ENCODE results near the gene SLC6A20.

Gene SLC6A20

GRCh38 chr3:45795882-45796765, at the start of gene SLC6A20:
TSS of gene SLC6A20 (minus strand) at chr3:45796536. CDS start at chr3:45796419, 117 bp downstream.
- no CpG with 5 or more reads among the region's 91 CpGs for WGBS (ENCODE audit: insufficient coverage, insufficient read length)

GRCh38 chr3:45844616-45845015, 48.3 kb upstream of the SLC6A20 start:
- Histone ChIP-seq H3K9me3 (ENCODE audit: control insufficient read depth, insufficient read depth, low read length) (no peaks in the 10 kb centered on the region), H3K4me3 (ENCODE audit: low read length) (no peak overlapping the region), H3K27ac (ENCODE audit: low read length) (no peak overlapping the region), H3K4me1 (ENCODE audit: control insufficient read depth, insufficient read depth, low read length) (no peaks in the 10 kb centered on the region; the same call in 1 of the 2 replicates), H3K27me3 (ENCODE audit: control insufficient read depth, insufficient read depth, low read length) (0 out of 2 replicates have a peak, but pooled peaks cover 1% of the 10 kb centered on the region), H3K36me3 (ENCODE audit: control insufficient read depth, insufficient read depth, low read length) (no peaks in the 10 kb centered on the region)
- no CpG with 5 or more reads among the region's 1 CpG for WGBS (ENCODE audit: insufficient coverage, insufficient read length)
- no peak for DNase-seq (ENCODE audit: low read depth, low spot score)

More at GRCh38 chr3:45795882-45796765, at the start of gene SLC6A20:
- no peak within 1 kb of the TSS for H3K27ac ChIP-seq (ENCODE audit: low read length)
- peaks cover 32% of the 10 kb centered on the region for H3K27me3 ChIP-seq (ENCODE audit: control insufficient read depth, insufficient read depth, low read length)
- H3K4me1 ChIP-seq (ENCODE audit: control insufficient read depth, insufficient read depth, low read length): no peaks in the 10 kb centered on the region
- H3K9me3 ChIP-seq (ENCODE audit: control insufficient read depth, insufficient read depth, low read length): no peaks in the 10 kb centered on the region
- DNase-seq (ENCODE audit: low read depth, low spot score): no peak
- H3K4me3 ChIP-seq (ENCODE audit: low read length): peak within 1 kb of the TSS; percentile 79
- H3K36me3 ChIP-seq (ENCODE audit: control insufficient read depth, insufficient read depth, low read length): no peaks in the 10 kb centered on the region

GRCh38 chr3:45842851-45843625, 46.7 kb upstream of the SLC6A20 start:
- no peaks in the 10 kb centered on the region for H3K9me3 ChIP-seq (ENCODE audit: control insufficient read depth, insufficient read depth, low read length)
- H3K27ac ChIP-seq (ENCODE audit: low read length): no peak overlapping the region
- no peak for DNase-seq (ENCODE audit: low read depth, low spot score)
- H3K36me3 ChIP-seq (ENCODE audit: control insufficient read depth, insufficient read depth, low read length): no peaks in the 10 kb centered on the region
- H3K27me3 ChIP-seq (ENCODE audit: control insufficient read depth, insufficient read depth, low read length): 0 out of 2 replicates have a peak, but pooled peaks cover 1% of the 10 kb centered on the region
- WGBS (ENCODE audit: insufficient coverage, insufficient read length): no CpG with 5 or more reads among the region's 9 CpGs
- no peak overlapping the region for H3K4me3 ChIP-seq (ENCODE audit: low read length)
- no peaks in the 10 kb centered on the region; the same call in 1 of the 2 replicates for H3K4me1 ChIP-seq (ENCODE audit: control insufficient read depth, insufficient read depth, low read length)

GRCh38 chr3:45841757-45842491, 45.6 kb upstream of the SLC6A20 start, which contains the start of gene LZTFL1:
TSS of gene LZTFL1 (minus strand) at chr3:45842119. CDS start at chr3:45841991, 128 bp downstream.
- no peak within 1 kb of the TSS for H3K27ac ChIP-seq (ENCODE audit: low read length)
- no peaks in the 10 kb centered on the region for H3K36me3 ChIP-seq (ENCODE audit: control insufficient read depth, insufficient read depth, low read length)
- peak within 1 kb of the TSS; percentile 60; the same call in 1 of the 2 replicates for H3K4me3 ChIP-seq (ENCODE audit: low read length)
- H3K9me3 ChIP-seq (ENCODE audit: control insufficient read depth, insufficient read depth, low read length): no peaks in the 10 kb centered on the region
- H3K27me3 ChIP-seq (ENCODE audit: control insufficient read depth, insufficient read depth, low read length): no peaks in the 10 kb centered on the region
- peak; percentile 93 for DNase-seq (ENCODE audit: low read depth, low spot score)
- WGBS (ENCODE audit: insufficient coverage, insufficient read length): no CpG with 5 or more reads among the region's 49 CpGs
- no peaks in the 10 kb centered on the region; the same call in 1 of the 2 replicates for H3K4me1 ChIP-seq (ENCODE audit: control insufficient read depth, insufficient read depth, low read length)

GRCh38 chr3:45841420-45841756, 45.1 kb upstream of the SLC6A20 start:
- H3K27ac ChIP-seq (ENCODE audit: low read length): no peak overlapping the region
- H3K4me3 ChIP-seq (ENCODE audit: low read length): peak overlapping the region; percentile 60; the same call in 1 of the 2 replicates
- no peaks in the 10 kb centered on the region for H3K9me3 ChIP-seq (ENCODE audit: control insufficient read depth, insufficient read depth, low read length)
- WGBS (ENCODE audit: insufficient coverage, insufficient read length): no CpG with 5 or more reads among the region's 15 CpGs
- H3K4me1 ChIP-seq (ENCODE audit: control insufficient read depth, insufficient read depth, low read length): no peaks in the 10 kb centered on the region; the same call in 1 of the 2 replicates
- no peaks in the 10 kb centered on the region for H3K36me3 ChIP-seq (ENCODE audit: control insufficient read depth, insufficient read depth, low read length)
- no peaks in the 10 kb centered on the region for H3K27me3 ChIP-seq (ENCODE audit: control insufficient read depth, insufficient read depth, low read length)
- DNase-seq (ENCODE audit: low read depth, low spot score): no peak

GRCh38 chr3:45838466-45838865, 42.1 kb upstream of the SLC6A20 start:
- Histone ChIP-seq H3K4me1 (ENCODE audit: control insufficient read depth, insufficient read depth, low read length) (no peaks in the 10 kb centered on the region; the same call in 1 of the 2 replicates), H3K36me3 (ENCODE audit: control insufficient read depth, insufficient read depth, low read length) (no peaks in the 10 kb centered on the region), H3K27me3 (ENCODE audit: control insufficient read depth, insufficient read depth, low read length) (no peaks in the 10 kb centered on the region), H3K4me3 (ENCODE audit: low read length) (no peak overlapping the region), H3K9me3 (ENCODE audit: control insufficient read depth, insufficient read depth, low read length) (no peaks in the 10 kb centered on the region), H3K27ac (ENCODE audit: low read length) (no peak overlapping the region)
- WGBS (ENCODE audit: insufficient coverage, insufficient read length): no CpG with 5 or more reads among the region's 1 CpG
- no peak for DNase-seq (ENCODE audit: low read depth, low spot score)

GRCh38 chr3:45832699-45833098, 36.4 kb upstream of the SLC6A20 start:
- H3K4me1 ChIP-seq (ENCODE audit: control insufficient read depth, insufficient read depth, low read length): no peaks in the 10 kb centered on the region
- no peaks in the 10 kb centered on the region for H3K9me3 ChIP-seq (ENCODE audit: control insufficient read depth, insufficient read depth, low read length)
- H3K4me3 ChIP-seq (ENCODE audit: low read length): no peak overlapping the region
- H3K27ac ChIP-seq (ENCODE audit: low read length): no peak overlapping the region
- WGBS (ENCODE audit: insufficient coverage, insufficient read length): 100% methylated on average over 3 of the region's 5 CpGs
- no peaks in the 10 kb centered on the region; the same call in 1 of the 2 replicates for H3K36me3 ChIP-seq (ENCODE audit: control insufficient read depth, insufficient read depth, low read length)
- no peak for DNase-seq (ENCODE audit: low read depth, low spot score)
- no peaks in the 10 kb centered on the region for H3K27me3 ChIP-seq (ENCODE audit: control insufficient read depth, insufficient read depth, low read length)

- Histone ChIP-seq H3K4me3 (ENCODE audit: low read length) (no peak overlapping the region), H3K27ac (ENCODE audit: low read length) (no peak overlapping the region), H3K4me1 (ENCODE audit: control insufficient read depth, insufficient read depth, low read length) (no peaks in the 10 kb centered on the region), H3K36me3 (ENCODE audit: control insufficient read depth, insufficient read depth, low read length) (no peaks in the 10 kb centered on the region; the same call in 1 of the 2 replicates), H3K27me3 (ENCODE audit: control insufficient read depth, insufficient read depth, low read length) (no peaks in the 10 kb centered on the region), H3K9me3 (ENCODE audit: control insufficient read depth, insufficient read depth, low read length) (no peaks in the 10 kb centered on the region)
- no peak for DNase-seq (ENCODE audit: low read depth, low spot score)
- WGBS (ENCODE audit: insufficient coverage, insufficient read length): no CpG with 5 or more reads among the region's 5 CpGs
Observed at GRCh38 chr3:45830121-45830520, 33.8 kb upstream of the SLC6A20 start.

GRCh38 chr3:45826908-45827307, 30.6 kb upstream of the SLC6A20 start:
- Histone ChIP-seq H3K36me3 (ENCODE audit: control insufficient read depth, insufficient read depth, low read length) (no peaks in the 10 kb centered on the region; the same call in 1 of the 2 replicates), H3K27me3 (ENCODE audit: control insufficient read depth, insufficient read depth, low read length) (no peaks in the 10 kb centered on the region), H3K27ac (ENCODE audit: low read length) (no peak overlapping the region), H3K4me1 (ENCODE audit: control insufficient read depth, insufficient read depth, low read length) (no peaks in the 10 kb centered on the region), H3K9me3 (ENCODE audit: control insufficient read depth, insufficient read depth, low read length) (no peaks in the 10 kb centered on the region), H3K4me3 (ENCODE audit: low read length) (no peak overlapping the region)
- WGBS (ENCODE audit: insufficient coverage, insufficient read length): no CpG with 5 or more reads among the region's 3 CpGs
- no peak for DNase-seq (ENCODE audit: low read depth, low spot score)

- Histone ChIP-seq H3K4me3 (ENCODE audit: low read length) (no peak overlapping the region), H3K27me3 (ENCODE audit: control insufficient read depth, insufficient read depth, low read length) (no peaks in the 10 kb centered on the region), H3K9me3 (ENCODE audit: control insufficient read depth, insufficient read depth, low read length) (no peaks in the 10 kb centered on the region), H3K36me3 (ENCODE audit: control insufficient read depth, insufficient read depth, low read length) (no peaks in the 10 kb centered on the region; the same call in 1 of the 2 replicates), H3K4me1 (ENCODE audit: control insufficient read depth, insufficient read depth, low read length) (no peaks in the 10 kb centered on the region), H3K27ac (ENCODE audit: low read length) (no peak overlapping the region)
- no CpG with 5 or more reads among the region's 2 CpGs for WGBS (ENCODE audit: insufficient coverage, insufficient read length)
- no peak for DNase-seq (ENCODE audit: low read depth, low spot score)
Observed at GRCh38 chr3:45826321-45826720, 30.0 kb upstream of the SLC6A20 start.
